HepG2 (cell line): Measurements from ENCODE around the gene SPRY1. TPM values are rescaled to one million over a fixed set of nuclear protein-coding genes. Genes with fewer than 3 reads are reported as not detected.

Source experiments
- ATAC-seq: fragments of 200-7000 bp; cut with Tn5 transposase; 3 replicates; pipeline ENCODE4 v1.9.1; 2020; ENCODE audit warnings: mild to moderate bottlenecking, moderate library complexity
- BruUV-seq: library from RNA; stranded (reverse); fragments of 400-500 nt; replicated peaks from 2 replicates; lab custom pipeline; 2021; lab: Mats Ljungman, UMichigan
- CTCF ChIA-PET: fragments of 300-600 bp; formaldehyde crosslinking; extraction: SDS; loops from one replicate; lab custom pipeline; 2021; ENCODE audit warnings: low total read pairs, inconsistent platforms, low intra/inter-chr PET ratio; lab: Yijun Ruan, JAX
- POLR2A ChIA-PET: fragments of 350-600 bp; sonication (Branson Sonifier 250); formaldehyde crosslinking; loops from one replicate; lab custom pipeline; 2020; ENCODE audit warnings: antibody characterized with exemption, inconsistent platforms; lab: Yijun Ruan, JAX
- DNase-seq: peaks from one replicate; pipeline ENCODE4 v3.0.0-alpha.2; 2015; ENCODE audit warnings: low spot score
- FAIRE-seq: peaks from 3 replicates; lab custom pipeline; 2011; peaks lifted over from hg19 to GRCh38; lab: Jason Lieb, UNC
- H2AFZ ChIP-seq: one replicate; pipeline ENCODE4 v1.6.1; 2011; ENCODE audit warnings: low read length, inconsistent platforms
- H3K27ac ChIP-seq: fragments of 300-600 bp; 3 replicates; pipeline ENCODE4 v1.8.0; 2011; ENCODE audit warnings: mixed run types, mild to moderate bottlenecking, mixed read lengths, low read length, inconsistent platforms; ENCODE audit not compliant: insufficient read depth; ENCODE audit errors: extremely low read length
- H3K27me3 ChIP-seq, 2 experiments: fragments of 200-600 bp in 1 of 2; 2 replicates in 1 of 2; 3 replicates in 1 of 2; pipeline versions ENCODE4 v1.6.0 to v1.8.0; 2011; ENCODE audit warnings: low read length in 2 of 2, mild to moderate bottlenecking in 2 of 2, moderate library complexity in 2 of 2, inconsistent platforms in 1 of 2; ENCODE audit not compliant: insufficient read depth in 2 of 2, control insufficient read depth in 1 of 2
- H3K36me3 ChIP-seq, 2 experiments: fragments of 200-600 bp in 1 of 2; replicated peaks in 1 of 2; 2 replicates in 1 of 2; 3 replicates in 1 of 2; pipeline versions ENCODE4 v1.5.1 to v1.8.0; 2011; ENCODE audit warnings: low read length in 2 of 2, inconsistent platforms in 1 of 2; ENCODE audit not compliant: insufficient read depth in 2 of 2, control insufficient read depth in 1 of 2
- H3K4me1 ChIP-seq: 2 replicates; pipeline ENCODE4 v1.5.1; 2012; ENCODE audit warnings: low read length, inconsistent platforms; ENCODE audit not compliant: insufficient read depth
- H3K4me2 ChIP-seq: 2 replicates; pipeline ENCODE4 v1.6.0; 2011; ENCODE audit warnings: low read depth, low read length, inconsistent platforms
- H3K4me3 ChIP-seq, 3 experiments: fragments of 200-600 bp in 1 of 3; sonication (generic), shearing (Covaris generic) in 1 of 3; replicated peaks in 1 of 3; 2 replicates each; pipeline ENCODE4 v1.5.1; 2011 to 2016; ENCODE audit warnings: low read length in 3 of 3, inconsistent platforms in 2 of 3, low read depth in 2 of 3, mild to moderate bottlenecking in 2 of 3, control low read depth in 1 of 3, mixed read lengths in 1 of 3; ENCODE audit not compliant: insufficient read depth in 1 of 3
- H3K79me2 ChIP-seq: one replicate; pipeline ENCODE4 v1.6.1; 2011; ENCODE audit warnings: low read length, inconsistent platforms; ENCODE audit not compliant: insufficient read depth
- H3K9ac ChIP-seq: 2 replicates; pipeline ENCODE4 v1.6.0; 2011; ENCODE audit warnings: mild to moderate bottlenecking, low read depth, low read length, inconsistent platforms; ENCODE audit not compliant: insufficient read depth
- H3K9me3 ChIP-seq: 2 replicates; pipeline ENCODE4 v1.5.1; 2012; ENCODE audit warnings: mild to moderate bottlenecking, low read length
- H4K20me1 ChIP-seq: 2 replicates; pipeline ENCODE4 v1.6.0; 2011; ENCODE audit warnings: inconsistent platforms, mild to moderate bottlenecking, low read length, moderate library complexity; ENCODE audit not compliant: insufficient read depth
- ATF7 ChIP-seq, 2 experiments: fragments of 450-650 bp in 1 of 2; sonication (generic) in 1 of 2; formaldehyde crosslinking in 1 of 2; IDR thresholded peaks; 2 replicates each; pipeline versions ENCODE4 v1.4.0 to v1.6.1; 2016 to 2020; ENCODE audit warnings: antibody characterized with exemption in 1 of 2, mild to moderate bottlenecking in 1 of 2, missing genetic modification reagents in 1 of 2
- NR2F2 ChIP-seq: IDR thresholded peaks from 2 replicates; pipeline ENCODE4 v1.6.1; 2012; ENCODE audit warnings: low read depth, inconsistent platforms, borderline replicate concordance
- WGBS: methylation state at CpG from one replicate; pipeline ENCODE4 v1.1.6; 2017; ENCODE audit warnings: low lambda C conversion rate; 5-methylcytosine and 5-hydroxymethylcytosine counted together
- in situ Hi-C: cut with HindIII; loops from 2 replicates; pipeline ENCODE4 v1.10.0; 2017; ENCODE audit warnings: low pct_unique_long_range_greater_than_20kb; ENCODE audit not compliant: extremely low pct_ligation_motif_present
- intact Hi-C: fragments of 100-400 bp; cut with micrococcal nuclease; formaldehyde crosslinking; loops from one replicate; pipeline ENCODE4 v1.10.0; 2022; ENCODE audit not compliant: unreplicated experiment
- polyA plus RNA-seq, 8 experiments: library from polyadenylated mRNA; depleted of rRNA in 3 of 8; stranded (reverse) in 7 of 8; unstranded in 1 of 8; fragments of >200 nt; fragmentation: Illumina TruSeq in 4 of 8; extraction: Trizol in 4 of 8; gene quantifications; 2 replicates each; pipeline versions ENCODE4 v1.2.1 to v1.2.3, GENCODE V29; 2011 to 2016; ENCODE audit warnings: low read depth in 4 of 8, missing spikeins in 1 of 8, mixed read lengths in 1 of 8; ENCODE audit not compliant: insufficient read depth in 1 of 8
- total RNA-seq, 5 experiments: library from RNA; depleted of rRNA; stranded (reverse); fragments of >200 nt; fragmentation: Illumina TruSeq; extraction: Trizol; gene quantifications; 2 replicates each; pipeline ENCODE4 v1.2.3, GENCODE V29; 2016; ENCODE audit warnings: low read depth in 1 of 5
- TF ChIP-seq, protein P1 (sequence below): conservative IDR thresholded peaks from 2 replicates; pipeline ENCODE4 v1.6.1; 2018; ENCODE audit warnings: missing genetic modification reagents

Gene SPRY1
- total and polyA plus RNA-seq, 2 of the 13 experiments (the other 11 are each of a cell fraction or from before 2014, with no cell fraction given) = 24.7 to 33.4 TPM

DNA sequence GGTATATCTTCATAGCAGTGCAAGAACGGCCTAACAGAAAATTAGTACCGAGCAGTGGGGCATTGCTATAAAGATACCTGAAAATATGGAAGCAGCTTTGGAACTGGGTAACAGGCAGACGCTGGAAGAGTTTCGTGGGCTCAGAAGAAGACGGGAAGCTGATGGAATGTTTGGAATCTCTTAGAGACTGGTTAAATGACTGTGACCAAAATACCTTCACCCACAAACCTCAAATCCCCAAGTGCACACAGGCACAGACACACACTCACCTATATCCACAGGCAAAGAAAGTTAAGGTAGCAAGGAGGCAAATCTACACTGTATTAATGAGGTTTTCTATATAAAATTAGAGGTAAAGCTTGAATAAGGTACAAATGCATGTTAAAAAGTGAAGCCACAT, 14.6 kb upstream of the SPRY1 start:
- no peak overlapping the region for H2AFZ ChIP-seq
- no TSS peak for BruUV-seq
- POLR2A ChIA-PET = no interaction called here
- intact Hi-C loops (no loop called here), in situ Hi-C loops (loop anchor here (25.0 kb wide), 2 partner anchors 730 to 880 kb away; no protein-coding TSS in a partner anchor)
- no peaks in the 10 kb centered on the region for H3K4me1 ChIP-seq
- ATAC-seq (no peak), FAIRE-seq (no peak), DNase-seq (no peak)
- H3K27ac ChIP-seq = no peak overlapping the region
- no peak for TF ChIP-seq ATF7 (IDR thresholded peaks at IDR 0.05)
- TF ChIP-seq ATF7 (CRISPR knock-in tag; IDR thresholded peaks at IDR 0.05) = no peak
- H3K9ac ChIP-seq = no peak overlapping the region
- no peaks in the 10 kb centered on the region for H3K79me2 ChIP-seq
- no peaks in the 10 kb centered on the region for H4K20me1 ChIP-seq
- H3K4me3 ChIP-seq = no peak overlapping the region
- H3K4me2 ChIP-seq = no peak overlapping the region
- H3K27me3 ChIP-seq = no peaks in the 10 kb centered on the region
- CTCF ChIA-PET = no interaction called here
- no peaks in the 10 kb centered on the region for H3K36me3 ChIP-seq
- H3K9me3 ChIP-seq = no peaks in the 10 kb centered on the region
- WGBS = 73% methylated on average over 5 of the region's 5 CpGs

DNA sequence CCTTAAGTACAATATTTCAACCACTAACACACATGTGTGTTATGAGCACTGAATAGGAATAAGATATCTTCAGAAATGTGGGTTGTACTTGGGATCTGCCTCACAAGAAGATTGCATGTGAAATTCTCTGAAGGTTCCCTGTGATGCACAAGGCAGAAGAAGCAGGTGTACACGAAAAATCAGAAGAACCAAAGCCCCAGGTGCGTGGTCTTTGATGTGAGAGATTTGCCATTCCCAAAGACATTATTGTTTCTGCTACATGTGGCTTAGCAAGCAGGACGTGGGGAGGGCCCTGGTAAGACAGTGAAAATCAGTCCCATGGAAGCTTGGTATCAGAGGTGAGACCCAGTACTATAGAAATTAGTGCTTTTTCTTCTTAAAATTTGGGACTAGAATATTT, 13.0 kb upstream of the SPRY1 start:
- CTCF ChIA-PET = no interaction called here
- POLR2A ChIA-PET = no interaction called here
- H3K27me3 ChIP-seq = no peaks in the 10 kb centered on the region
- intact Hi-C loops (no loop called here), in situ Hi-C loops (loop anchor here (25.0 kb wide), 2 partner anchors 729 to 879 kb away; no protein-coding TSS in a partner anchor)
- no peak overlapping the region for H3K4me2 ChIP-seq
- H3K36me3 ChIP-seq = no peaks in the 10 kb centered on the region
- no peaks in the 10 kb centered on the region for H3K9me3 ChIP-seq
- H3K9ac ChIP-seq = no peak overlapping the region
- no TSS peak for BruUV-seq
- no peak for ATAC-seq
- no peak overlapping the region for H2AFZ ChIP-seq
- DNase-seq = no peak
- no peaks in the 10 kb centered on the region for H3K4me1 ChIP-seq
- no peaks in the 10 kb centered on the region for H3K79me2 ChIP-seq
- TF ChIP-seq NR2F2 = no peak
- TF ChIP-seq, protein P1, sequence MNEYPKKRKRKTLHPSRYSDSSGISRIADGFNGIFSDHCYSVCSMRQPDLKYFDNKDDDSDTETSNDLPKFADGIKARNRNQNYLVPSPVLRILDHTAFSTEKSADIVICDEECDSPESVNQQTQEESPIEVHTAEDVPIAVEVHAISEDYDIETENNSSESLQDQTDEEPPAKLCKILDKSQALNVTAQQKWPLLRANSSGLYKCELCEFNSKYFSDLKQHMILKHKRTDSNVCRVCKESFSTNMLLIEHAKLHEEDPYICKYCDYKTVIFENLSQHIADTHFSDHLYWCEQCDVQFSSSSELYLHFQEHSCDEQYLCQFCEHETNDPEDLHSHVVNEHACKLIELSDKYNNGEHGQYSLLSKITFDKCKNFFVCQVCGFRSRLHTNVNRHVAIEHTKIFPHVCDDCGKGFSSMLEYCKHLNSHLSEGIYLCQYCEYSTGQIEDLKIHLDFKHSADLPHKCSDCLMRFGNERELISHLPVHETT (CRISPR knock-in tag) = no peak
- no peak overlapping the region for H3K27ac ChIP-seq
- 76% methylated on average over 3 of the region's 3 CpGs for WGBS
- FAIRE-seq = no peak
- no peak overlapping the region for H3K4me3 ChIP-seq
- H4K20me1 ChIP-seq = no peaks in the 10 kb centered on the region
